Uterus (tissue), 2 donors: Measurements from ENCODE around the gene SMARCC2.

Experiments used
- CTCF ChIP-seq, 4 experiments: fragments of 200-600 bp in 2 of 4; fragments of 450-650 bp in 2 of 4; sonication (generic) in 2 of 4; IDR thresholded peaks; one replicate each; pipeline ENCODE4 v1.5.1; 2016 to 2019; ENCODE audit warnings: antibody characterized with exemption in 4 of 4, mild to moderate bottlenecking in 2 of 4, moderate library complexity in 1 of 4
- POLR2A ChIP-seq, 2 donors: fragments of 450-650 bp; IDR thresholded peaks; one replicate each; pipeline ENCODE4 v1.6.1; 2016; ENCODE audit warnings: antibody characterized with exemption in 2 of 2, mild to moderate bottlenecking in 1 of 2, moderate library complexity in 1 of 2

GRCh38 chr12:56117778-56118687 lies 71.2 kb downstream of the SMARCC2 start, which contains the start of gene ZC3H10:
- TF ChIP-seq CTCF (IDR thresholded peaks at IDR 0.05) = peak; percentile 48 to 77 (median 64)
- TF ChIP-seq POLR2A (IDR thresholded peaks at IDR 0.05) = peak; percentile 95
